Body of pancreas (tissue), 4 donors: ENCODE measurements around the gene HEATR5A.

ENCODE experiments used
- POLR2A ChIP-seq, 3 donors: fragments of 450-650 bp; IDR thresholded peaks; one replicate each; pipeline ENCODE4 v1.6.1; 2016; ENCODE audit warnings: antibody characterized with exemption in 3 of 3, mild to moderate bottlenecking in 2 of 3
- TF ChIP-seq, protein P1 (sequence below), 7 experiments: fragments of 450-650 bp in 4 of 7; fragments of 200-600 bp in 3 of 7; sonication (generic) in 3 of 7; IDR thresholded peaks; one replicate each; pipeline ENCODE4 v1.5.1; 2016 to 2019; ENCODE audit warnings: antibody characterized with exemption in 7 of 7

DNA sequence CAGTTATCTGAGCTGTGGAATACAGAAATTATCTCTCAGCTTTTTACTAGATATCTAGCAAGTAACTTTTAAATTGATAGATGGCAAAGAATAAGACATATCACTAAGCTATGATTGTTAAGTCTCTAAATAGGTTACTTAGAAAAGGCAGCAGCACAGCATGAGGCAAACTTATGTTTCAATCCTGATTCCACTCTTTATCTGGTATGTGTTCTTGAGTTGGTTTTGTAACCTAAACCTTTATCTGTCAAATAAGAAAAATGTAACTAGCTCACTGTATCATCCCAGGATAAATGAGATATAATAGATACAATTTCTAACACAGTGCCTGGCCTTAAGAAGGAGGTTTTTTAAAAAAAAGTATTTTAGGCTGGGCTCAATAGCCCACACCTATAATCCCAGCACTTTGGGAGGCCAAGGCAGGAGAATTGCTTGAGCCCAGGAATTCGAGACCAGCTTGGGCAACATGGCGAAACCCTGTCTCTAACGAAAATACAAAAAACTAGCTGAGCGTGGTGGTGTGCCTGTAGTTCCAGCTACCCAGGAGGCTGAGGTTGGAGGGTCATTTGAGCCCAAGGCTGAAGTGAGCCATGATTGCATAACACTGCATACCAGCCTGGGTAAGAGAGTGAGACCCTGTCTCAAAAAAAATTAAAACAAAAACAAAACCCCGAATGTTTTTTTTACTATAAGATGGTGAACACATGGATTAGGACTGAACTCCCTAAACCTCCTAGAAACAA lies 56.8 kb downstream of the HEATR5A start:
- TF ChIP-seq, protein P1, sequence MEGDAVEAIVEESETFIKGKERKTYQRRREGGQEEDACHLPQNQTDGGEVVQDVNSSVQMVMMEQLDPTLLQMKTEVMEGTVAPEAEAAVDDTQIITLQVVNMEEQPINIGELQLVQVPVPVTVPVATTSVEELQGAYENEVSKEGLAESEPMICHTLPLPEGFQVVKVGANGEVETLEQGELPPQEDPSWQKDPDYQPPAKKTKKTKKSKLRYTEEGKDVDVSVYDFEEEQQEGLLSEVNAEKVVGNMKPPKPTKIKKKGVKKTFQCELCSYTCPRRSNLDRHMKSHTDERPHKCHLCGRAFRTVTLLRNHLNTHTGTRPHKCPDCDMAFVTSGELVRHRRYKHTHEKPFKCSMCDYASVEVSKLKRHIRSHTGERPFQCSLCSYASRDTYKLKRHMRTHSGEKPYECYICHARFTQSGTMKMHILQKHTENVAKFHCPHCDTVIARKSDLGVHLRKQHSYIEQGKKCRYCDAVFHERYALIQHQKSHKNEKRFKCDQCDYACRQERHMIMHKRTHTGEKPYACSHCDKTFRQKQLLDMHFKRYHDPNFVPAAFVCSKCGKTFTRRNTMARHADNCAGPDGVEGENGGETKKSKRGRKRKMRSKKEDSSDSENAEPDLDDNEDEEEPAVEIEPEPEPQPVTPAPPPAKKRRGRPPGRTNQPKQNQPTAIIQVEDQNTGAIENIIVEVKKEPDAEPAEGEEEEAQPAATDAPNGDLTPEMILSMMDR (IDR thresholded peaks at IDR 0.05): no peak
- no peak for TF ChIP-seq POLR2A (IDR thresholded peaks at IDR 0.05)
